CD1c-positive myeloid dendritic cell (primary cell): ENCODE data around the gene DNAH9.

Experiments used
- DNase-seq: peaks from one replicate; pipeline ENCODE4 v3.0.0-alpha.2; 2016; ENCODE audit errors: extremely low spot score

Gene DNAH9

DNA sequence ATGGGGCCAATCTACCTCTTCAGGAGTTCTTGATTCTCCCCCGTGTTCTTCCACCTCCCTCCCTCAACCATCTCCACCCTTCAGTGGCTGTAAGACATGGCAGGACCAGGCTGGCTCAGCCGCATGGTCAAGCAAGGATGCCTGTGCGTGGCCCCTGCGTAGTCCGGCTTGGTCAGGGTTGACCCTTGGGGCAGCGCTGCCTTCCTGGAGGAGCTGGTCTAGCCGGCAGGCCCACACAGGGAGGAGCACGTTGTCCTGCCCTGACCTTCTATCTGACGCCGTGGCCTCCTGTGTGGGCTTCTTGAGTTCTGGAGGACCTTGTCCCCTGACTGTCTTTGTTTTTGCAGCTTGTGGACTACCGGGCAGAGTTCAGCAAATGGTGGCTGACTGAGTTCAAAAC is 169.8 kb downstream of the DNAH9 start:
- DNase-seq, result no peak

DNA sequence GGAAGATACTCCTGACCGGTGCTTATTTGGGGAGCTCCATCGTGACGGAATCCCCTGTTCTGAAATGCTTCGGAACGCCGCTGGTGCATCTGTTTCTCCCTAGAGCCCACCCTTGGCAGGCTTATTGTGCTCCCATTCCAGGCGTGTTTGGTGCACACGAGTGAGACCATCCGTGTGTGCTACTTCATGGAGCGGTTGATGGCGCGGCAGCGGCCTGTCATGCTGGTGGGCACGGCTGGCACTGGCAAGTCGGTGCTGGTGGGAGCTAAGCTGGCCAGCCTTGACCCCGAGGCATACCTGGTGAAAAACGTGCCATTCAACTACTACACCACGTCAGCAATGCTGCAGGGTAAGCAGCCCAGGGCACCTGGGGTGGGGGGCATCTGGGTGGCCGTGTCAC is 170.7 kb downstream of the DNAH9 start:
- DNase-seq, result no peak

- no peak for DNase-seq
Observed at GRCh38 chr17:11772031-11772430, 173.8 kb downstream of the DNAH9 start.

DNA sequence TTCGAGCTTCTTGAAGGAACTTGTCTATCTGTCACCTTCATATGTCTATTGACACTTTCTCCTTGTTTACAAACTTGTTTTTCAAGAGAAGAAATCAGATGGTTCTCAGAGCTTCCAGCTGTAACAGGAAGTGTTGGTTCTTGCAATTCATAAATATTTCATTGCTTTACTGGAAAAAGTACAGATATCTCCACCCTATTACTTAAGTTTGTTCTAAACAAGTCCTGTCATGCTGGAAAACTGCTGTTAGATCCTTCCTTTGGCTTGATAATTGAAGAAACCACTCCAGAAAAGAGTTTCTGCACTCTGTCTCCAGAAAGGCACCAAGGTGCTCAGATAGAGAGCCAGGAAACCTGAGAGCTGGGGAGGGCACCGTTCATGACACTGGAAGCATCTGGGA is 181.6 kb downstream of the DNAH9 start:
- no peak for DNase-seq

DNA sequence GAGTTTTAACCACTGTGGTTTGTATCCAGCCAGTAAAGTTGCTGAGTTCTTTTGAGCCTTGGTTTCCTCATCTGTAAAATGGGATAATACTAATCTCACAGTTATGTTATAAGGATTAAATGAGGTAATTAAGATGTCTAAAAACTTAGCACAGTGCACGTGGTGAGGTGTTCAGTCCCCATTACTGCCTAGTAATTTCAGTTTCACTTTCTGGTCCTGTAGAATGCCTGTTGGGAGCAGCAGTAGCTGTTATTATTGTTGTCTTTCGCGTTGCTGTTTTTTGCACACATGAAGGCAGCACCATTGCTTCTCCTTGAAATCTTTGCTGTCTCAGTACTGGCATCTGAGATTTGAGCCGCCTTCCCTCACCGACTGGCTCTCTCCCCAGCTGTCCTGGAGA is 182.4 kb downstream of the DNAH9 start:
- DNase-seq, result no peak

DNA sequence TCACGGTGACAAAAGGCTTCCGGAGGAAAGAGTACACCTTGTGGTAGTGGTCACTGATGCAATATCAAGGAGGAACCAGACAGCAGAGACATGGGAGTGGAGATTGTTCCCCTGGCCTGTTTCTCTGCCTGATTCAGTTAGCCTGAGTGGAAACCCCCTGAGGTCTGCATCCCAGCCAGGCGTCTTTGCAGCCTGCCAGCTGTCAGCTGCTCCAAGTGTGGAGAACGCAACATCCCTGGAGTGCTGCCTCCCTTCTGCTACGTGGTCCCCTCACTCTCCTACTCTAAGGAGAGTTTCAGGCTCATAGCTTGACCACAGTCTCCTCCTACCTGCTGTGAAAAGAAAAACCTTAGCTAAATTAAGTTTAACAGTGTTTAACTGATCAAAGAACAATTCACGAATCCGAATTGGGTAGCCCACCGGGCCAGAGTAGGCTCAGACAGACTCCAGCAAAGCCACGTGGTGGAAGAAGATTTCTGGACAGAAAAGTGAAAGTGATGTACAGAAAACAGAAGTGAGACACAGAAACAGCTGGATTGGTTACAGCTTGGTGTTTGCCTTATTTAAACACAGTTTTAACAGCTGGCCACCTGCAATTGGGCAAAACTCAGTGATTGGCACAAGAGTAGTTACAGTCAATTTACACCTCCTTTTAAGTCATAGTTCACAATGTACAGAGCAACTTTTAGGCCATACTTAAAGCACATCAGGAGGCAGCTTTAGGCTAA is 188.6 kb downstream of the DNAH9 start:
- DNase-seq, result no peak

DNA sequence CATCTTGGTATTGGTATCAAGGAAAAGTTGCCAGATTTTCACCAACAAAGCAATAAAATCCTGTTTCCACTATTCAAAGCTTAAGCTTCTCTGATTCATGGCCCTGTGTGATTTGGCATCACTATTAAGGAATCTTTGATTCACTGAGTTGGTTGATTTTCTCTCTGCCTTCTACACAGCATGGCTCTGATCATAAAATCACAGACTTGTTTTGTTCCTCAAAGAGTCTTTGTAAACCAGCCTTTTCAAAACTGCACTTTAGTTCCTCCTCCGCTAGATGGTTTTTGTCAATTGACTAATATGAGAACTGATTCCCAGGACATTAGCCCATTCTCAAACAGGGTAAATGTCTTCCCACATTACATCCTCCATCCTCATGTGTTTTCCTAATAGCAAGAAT is 197.6 kb downstream of the DNAH9 start:
- no peak for DNase-seq

GRCh38 chr17:11797803-11798202 is 199.5 kb downstream of the DNAH9 start:
- DNase-seq, result no peak

DNA sequence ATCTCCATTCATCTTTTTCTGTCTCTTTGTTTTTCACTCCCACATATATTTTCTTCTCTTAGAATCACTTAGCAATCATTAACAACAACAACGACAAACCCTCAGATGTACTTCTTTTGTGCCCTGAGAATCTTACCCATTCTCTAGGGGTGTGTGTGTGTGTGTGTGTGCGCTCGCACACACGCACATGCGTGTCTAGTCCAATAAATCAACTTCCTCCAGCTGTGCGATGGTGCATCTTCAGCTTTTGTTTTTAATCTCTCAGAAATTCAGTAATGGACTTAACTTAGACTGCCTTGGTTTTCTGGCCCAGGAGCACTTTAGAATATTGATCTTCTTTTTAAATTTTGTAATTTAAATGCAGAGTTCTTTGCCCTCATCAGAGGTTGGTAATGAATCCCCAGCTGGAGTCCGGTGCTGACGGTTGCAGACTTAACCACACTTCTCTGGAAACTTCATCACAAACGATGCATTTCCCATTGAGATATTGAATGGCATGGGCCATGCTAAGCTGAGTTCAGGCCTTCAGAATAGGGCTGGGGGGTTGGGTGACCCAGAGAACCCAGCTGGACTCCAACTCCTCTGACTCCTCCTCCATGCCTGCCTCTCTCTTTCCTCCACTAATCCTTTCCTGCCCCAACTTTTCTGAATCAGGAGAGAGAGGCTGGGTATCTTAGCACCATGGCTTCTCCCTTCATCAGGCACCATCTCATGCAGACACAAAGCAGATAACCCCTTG is 205.1 kb downstream of the DNAH9 start:
- no peak for DNase-seq

DNA sequence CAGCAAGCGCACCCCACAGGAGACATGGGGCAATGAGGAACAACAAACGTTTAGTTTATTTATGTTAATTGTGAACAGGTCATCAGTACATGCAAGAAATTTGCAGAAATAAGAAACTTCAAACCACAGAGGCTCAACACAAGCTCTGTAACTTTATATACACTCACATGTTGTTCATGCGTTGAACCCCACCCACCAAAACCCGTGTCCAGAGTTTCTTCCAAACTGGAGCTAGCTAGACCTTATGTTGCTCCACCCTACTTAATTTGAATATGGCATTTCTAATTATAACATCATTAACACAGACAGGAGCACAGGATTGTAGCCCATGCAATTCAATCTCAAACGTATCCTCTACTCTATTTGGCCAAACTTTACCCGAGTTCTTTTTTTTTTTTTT is 206.9 kb downstream of the DNAH9 start:
- DNase-seq, result no peak

GRCh38 chr17:11805952-11806351 is 207.7 kb downstream of the DNAH9 start:
- DNase-seq, result no peak

GRCh38 chr17:11807606-11808005 is 209.3 kb downstream of the DNAH9 start:
- DNase-seq, result no peak

GRCh38 chr17:11813278-11813677 is 215.0 kb downstream of the DNAH9 start:
- no peak for DNase-seq

DNA sequence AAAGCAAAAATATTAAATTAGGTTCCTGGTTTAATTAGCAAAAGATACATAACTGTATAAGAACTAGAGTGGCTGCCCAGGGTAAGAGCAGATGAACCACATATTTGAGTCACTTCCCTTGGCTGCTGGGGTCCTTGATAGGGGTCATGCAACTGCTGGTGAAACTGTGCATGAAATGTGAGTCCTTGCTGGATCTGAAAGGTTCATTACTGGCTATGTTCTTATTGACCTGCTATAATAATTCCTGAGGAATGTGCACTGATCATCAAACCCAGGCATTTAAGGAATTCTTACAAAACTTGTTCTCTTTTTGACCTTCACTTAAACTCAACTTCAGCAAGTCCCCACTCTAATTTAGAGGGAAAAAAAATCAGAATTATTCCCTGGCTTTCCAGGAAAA is 215.6 kb downstream of the DNAH9 start:
- DNase-seq, result no peak

DNA sequence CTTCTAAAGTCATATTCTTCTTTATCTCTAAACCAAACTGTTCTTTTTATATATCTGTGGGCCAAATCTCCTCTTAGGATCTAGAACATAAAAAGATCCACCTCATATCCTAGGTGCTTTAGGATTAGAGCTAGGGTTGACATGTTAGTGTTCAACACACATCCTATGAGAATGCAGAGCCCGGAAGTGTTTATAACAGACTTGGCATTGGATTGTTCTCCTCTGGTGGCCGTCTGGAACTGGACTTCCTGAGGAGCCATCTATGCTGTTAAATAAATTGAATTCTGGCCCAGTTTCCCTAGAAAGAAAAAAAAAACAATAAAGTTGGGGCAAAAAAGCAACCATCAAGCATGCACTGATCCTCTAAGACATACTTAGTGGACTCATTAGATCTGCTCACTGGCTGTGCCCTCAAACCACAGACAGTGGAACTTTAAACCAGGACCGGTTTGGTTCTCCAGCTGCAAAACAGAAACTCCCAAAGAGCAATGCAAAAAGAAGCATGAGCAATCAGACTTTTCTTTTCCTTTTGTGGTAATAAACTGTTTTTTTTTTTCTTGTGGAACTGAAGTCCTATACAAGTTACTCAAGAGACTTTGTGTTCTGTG is 216.5 kb downstream of the DNAH9 start:
- DNase-seq, result no peak

GRCh38 chr17:11816409-11816808 is 218.1 kb downstream of the DNAH9 start:
- no peak for DNase-seq

- no peak for DNase-seq
Observed at GRCh38 chr17:11823862-11824261, 225.6 kb downstream of the DNAH9 start.

- DNase-seq, result no peak
Observed at GRCh38 chr17:11825572-11826209, 227.4 kb downstream of the DNAH9 start.

GRCh38 chr17:11832401-11833137 is 234.3 kb downstream of the DNAH9 start:
- no peak for DNase-seq

GRCh38 chr17:11836508-11836907 is 238.2 kb downstream of the DNAH9 start:
- no peak for DNase-seq

- no peak for DNase-seq
Observed at GRCh38 chr17:11840052-11840451, 241.8 kb downstream of the DNAH9 start.

GRCh38 chr17:11840831-11841230 is 242.6 kb downstream of the DNAH9 start:
- no peak for DNase-seq
